Keratinocyte (primary cell): ENCODE data around the gene GJD2. TPM values are rescaled to one million over a fixed set of nuclear protein-coding genes. Genes with fewer than 3 reads are reported as not detected.

Experiments used
- DNase-seq: peaks from one replicate; pipeline ENCODE4 v3.0.0-alpha.2; 2011; ENCODE audit warnings: low read depth, missing footprints, low spot score
- FAIRE-seq: peaks from 2 replicates; lab custom pipeline; 2011; peaks lifted over from hg19 to GRCh38; lab: Jason Lieb, UNC
- H2AFZ ChIP-seq: 2 replicates; pipeline ENCODE4 v1.6.0; 2012; ENCODE audit warnings: low read length, control low read depth, inconsistent platforms; ENCODE audit not compliant: control insufficient read depth
- H3K27ac ChIP-seq: 2 replicates; pipeline ENCODE4 v1.5.1; 2011; ENCODE audit warnings: low read length; ENCODE audit not compliant: control insufficient read depth, insufficient read depth
- H3K27me3 ChIP-seq: 3 replicates; pipeline ENCODE4 v1.6.0; 2011; ENCODE audit warnings: low read length; ENCODE audit not compliant: control insufficient read depth, insufficient read depth; ENCODE audit errors: extremely low read depth
- H3K36me3 ChIP-seq, 2 experiments: 2 replicates in 1 of 2; 3 replicates in 1 of 2; pipeline ENCODE4 v1.5.1; 2011; ENCODE audit warnings: low read length in 2 of 2, mild to moderate bottlenecking in 1 of 2; ENCODE audit not compliant: control insufficient read depth in 2 of 2, insufficient read depth in 2 of 2; ENCODE audit errors: extremely low read depth in 1 of 2
- H3K4me1 ChIP-seq: 3 replicates; pipeline ENCODE4 v1.5.1; 2011; ENCODE audit warnings: low read length; ENCODE audit not compliant: control insufficient read depth, insufficient read depth; ENCODE audit errors: extremely low read depth
- H3K4me2 ChIP-seq: 3 replicates; pipeline ENCODE4 v1.6.0; 2011; ENCODE audit warnings: low read depth, low read length; ENCODE audit not compliant: control insufficient read depth, insufficient read depth; ENCODE audit errors: extremely low read depth
- H3K4me3 ChIP-seq, 3 experiments: fragments of 200-600 bp in 1 of 3; sonication (generic) in 1 of 3; 2 replicates in 2 of 3; 3 replicates in 1 of 3; pipeline ENCODE4 v1.5.1; 2011 to 2016; ENCODE audit warnings: low read length in 3 of 3, mild to moderate bottlenecking in 3 of 3, control low read depth in 2 of 3, inconsistent platforms in 1 of 3, low read depth in 1 of 3, mixed read lengths in 1 of 3, mixed run types in 1 of 3, moderate library complexity in 1 of 3; ENCODE audit not compliant: control insufficient read depth in 2 of 3, insufficient read depth in 2 of 3; ENCODE audit errors: extremely low read depth in 1 of 3
- H3K79me2 ChIP-seq: 2 replicates; pipeline ENCODE4 v1.6.0; 2012; ENCODE audit warnings: low read length; ENCODE audit not compliant: control insufficient read depth, insufficient read depth
- H3K9ac ChIP-seq: 3 replicates; pipeline ENCODE4 v1.6.0; 2011; ENCODE audit warnings: low read length; ENCODE audit not compliant: control insufficient read depth, insufficient read depth; ENCODE audit errors: extremely low read depth
- H3K9me1 ChIP-seq: 3 replicates; pipeline ENCODE4 v1.6.0; 2011; ENCODE audit warnings: low read length; ENCODE audit not compliant: control insufficient read depth, insufficient read depth; ENCODE audit errors: extremely low read depth
- H3K9me3 ChIP-seq: 2 replicates; pipeline ENCODE4 v1.5.1; 2012; ENCODE audit warnings: low read depth, low read length; ENCODE audit not compliant: control insufficient read depth
- H4K20me1 ChIP-seq: 3 replicates; pipeline ENCODE4 v1.6.0; 2011; ENCODE audit warnings: low read length; ENCODE audit not compliant: control insufficient read depth, insufficient read depth; ENCODE audit errors: extremely low read depth
- EZH2 ChIP-seq: IDR thresholded peaks from one replicate; pipeline ENCODE4 v1.6.1; 2012; ENCODE audit warnings: inconsistent platforms, mild to moderate bottlenecking, low read length, moderate library complexity
- dilution Hi-C: fragments of 300-500 bp; cut with MboI; formaldehyde crosslinking; loops from one replicate; pipeline ENCODE4 v1.7.0; 2020; ENCODE audit warnings: low sequenced_read_pairs; ENCODE audit not compliant: extremely low pct_ligation_motif_present
- polyA plus RNA-seq, 5 experiments: library from polyadenylated mRNA; depleted of rRNA in 3 of 5; stranded (reverse) in 3 of 5; stranded (forward) in 1 of 5; unstranded in 1 of 5; fragments of >200 nt; gene quantifications; 1 replicate in 1 of 5; 2 replicates in 3 of 5; 3 replicates in 1 of 5; pipeline versions ENCODE4 v1.2.1 to v1.2.3, GENCODE V29; 2011 to 2012; ENCODE audit warnings: missing spikeins in 2 of 5, low read depth in 1 of 5, low replicate concordance in 1 of 5
- TF ChIP-seq, protein P1 (sequence below), 3 experiments: IDR thresholded peaks in 1 of 3; conservative IDR thresholded peaks in 1 of 3; optimal IDR thresholded peaks in 1 of 3; 2 replicates in 2 of 3; 3 replicates in 1 of 3; pipeline versions ENCODE3 to v1.5.1; 2011; ENCODE audit warnings: low read length in 3 of 3, mild to moderate bottlenecking in 3 of 3, moderate library complexity in 2 of 3, control low read depth in 1 of 3, inconsistent platforms in 1 of 3; ENCODE audit not compliant: insufficient read depth in 2 of 3; ENCODE audit errors: extremely low read depth in 1 of 3

GJD2 gene
- polyA plus RNA-seq, 1 donor (not counting 4 experiments of a cell fraction or from before 2014, with no cell fraction given), result not detected

- no peaks in the 10 kb centered on the region for H3K79me2 ChIP-seq
- DNase-seq, result no peak
- H3K9me3 ChIP-seq, result no peaks in the 10 kb centered on the region
- H3K4me3 ChIP-seq, result no peak overlapping the region
- no peak overlapping the region for H3K9ac ChIP-seq
- H3K27ac ChIP-seq, result no peak overlapping the region
- no peaks in the 10 kb centered on the region for H3K36me3 ChIP-seq
- H2AFZ ChIP-seq, result no peak overlapping the region
- dilution Hi-C loops, result no loop called here
- no peaks in the 10 kb centered on the region for H4K20me1 ChIP-seq
- no peaks in the 10 kb centered on the region for H3K9me1 ChIP-seq
- FAIRE-seq, result peak; percentile 20
- no peak for TF ChIP-seq EZH2
- TF ChIP-seq, protein P1, sequence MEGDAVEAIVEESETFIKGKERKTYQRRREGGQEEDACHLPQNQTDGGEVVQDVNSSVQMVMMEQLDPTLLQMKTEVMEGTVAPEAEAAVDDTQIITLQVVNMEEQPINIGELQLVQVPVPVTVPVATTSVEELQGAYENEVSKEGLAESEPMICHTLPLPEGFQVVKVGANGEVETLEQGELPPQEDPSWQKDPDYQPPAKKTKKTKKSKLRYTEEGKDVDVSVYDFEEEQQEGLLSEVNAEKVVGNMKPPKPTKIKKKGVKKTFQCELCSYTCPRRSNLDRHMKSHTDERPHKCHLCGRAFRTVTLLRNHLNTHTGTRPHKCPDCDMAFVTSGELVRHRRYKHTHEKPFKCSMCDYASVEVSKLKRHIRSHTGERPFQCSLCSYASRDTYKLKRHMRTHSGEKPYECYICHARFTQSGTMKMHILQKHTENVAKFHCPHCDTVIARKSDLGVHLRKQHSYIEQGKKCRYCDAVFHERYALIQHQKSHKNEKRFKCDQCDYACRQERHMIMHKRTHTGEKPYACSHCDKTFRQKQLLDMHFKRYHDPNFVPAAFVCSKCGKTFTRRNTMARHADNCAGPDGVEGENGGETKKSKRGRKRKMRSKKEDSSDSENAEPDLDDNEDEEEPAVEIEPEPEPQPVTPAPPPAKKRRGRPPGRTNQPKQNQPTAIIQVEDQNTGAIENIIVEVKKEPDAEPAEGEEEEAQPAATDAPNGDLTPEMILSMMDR (optimal IDR thresholded peaks at IDR 0.05 in 1 of 3, IDR thresholded peaks at IDR 0.05 in 1 of 3, conservative IDR thresholded peaks at IDR 0.05 in 1 of 3; ENCODE audit: extremely low read depth in 1 of 3, insufficient read depth in 2 of 3, low read length in 3 of 3), result no peak
- peaks cover 33% of the 10 kb centered on the region for H3K27me3 ChIP-seq
- no peaks in the 10 kb centered on the region for H3K4me1 ChIP-seq
- H3K4me2 ChIP-seq, result no peak overlapping the region
Measured at GRCh38 chr15:34753236-34753894, 1.4 kb downstream of the GJD2 start.

- H3K27me3 ChIP-seq, result peaks cover 9% of the 10 kb centered on the region
- FAIRE-seq, result no peak
Measured at GRCh38 chr15:34749691-34750090, 5.1 kb downstream of the GJD2 start.

More at GRCh38 chr15:34749691-34750090, 5.1 kb downstream of the GJD2 start:
- Histone ChIP-seq H3K79me2 (no peaks in the 10 kb centered on the region), H2AFZ (no peak overlapping the region), H3K36me3 (no peaks in the 10 kb centered on the region), H4K20me1 (no peaks in the 10 kb centered on the region), H3K4me3 (no peak overlapping the region), H3K4me2 (no peak overlapping the region), H3K9me3 (no peaks in the 10 kb centered on the region), H3K4me1 (no peaks in the 10 kb centered on the region), H3K9me1 (no peaks in the 10 kb centered on the region), H3K27ac (no peak overlapping the region), H3K9ac (no peak overlapping the region)
- DNase-seq, result no peak
- dilution Hi-C loops, result no loop called here
- TF ChIP-seq, protein P1 (optimal IDR thresholded peaks at IDR 0.05 in 1 of 3, IDR thresholded peaks at IDR 0.05 in 1 of 3, conservative IDR thresholded peaks at IDR 0.05 in 1 of 3; ENCODE audit: extremely low read depth in 1 of 3, insufficient read depth in 2 of 3, low read length in 3 of 3), result no peak
- TF ChIP-seq EZH2, result no peak
